GM12873 (cell line): ENCODE results near the gene EFNB2.
A peak's percentile ranks its signal among the peaks of the same experiment; 100 is the strongest.

Source experiments
- CTCF ChIP-seq: IDR thresholded peaks from 2 replicates; pipeline ENCODE4 v1.5.1; 2012; ENCODE audit warnings: low read depth, mild to moderate bottlenecking, moderate library complexity, low read length, control low read depth; ENCODE audit not compliant: insufficient read depth; ENCODE audit errors: missing control alignments

The EFNB2 gene

GRCh38 chr13:106541826-106542225 lies 6.4 kb upstream of the EFNB2 start:
- TF ChIP-seq CTCF, result no peak

- no peak for TF ChIP-seq CTCF
Observed at GRCh38 chr13:106540613-106541012, 5.2 kb upstream of the EFNB2 start.

- TF ChIP-seq CTCF, result no peak
Observed at GRCh38 chr13:106537521-106537920, 2.1 kb upstream of the EFNB2 start.

- TF ChIP-seq CTCF, result peak; percentile 99
Observed at GRCh38 chr13:106536244-106537034, 977 bp upstream of the EFNB2 start.

- no peak for TF ChIP-seq CTCF
Observed at GRCh38 chr13:106534639-106535551, 567 bp downstream of the EFNB2 start.

- TF ChIP-seq CTCF, result no peak
Observed at GRCh38 chr13:106533943-106534638, 1.4 kb downstream of the EFNB2 start.
